NK-92 (cell line): ENCODE measurements around the gene PRSS27.

ENCODE experiments used
- DNase-seq: peaks from one replicate; lab custom pipeline; 2025; ENCODE audit not compliant: unreplicated experiment; lab: John Stamatoyannopoulos, UW

PRSS27 gene

DNA sequence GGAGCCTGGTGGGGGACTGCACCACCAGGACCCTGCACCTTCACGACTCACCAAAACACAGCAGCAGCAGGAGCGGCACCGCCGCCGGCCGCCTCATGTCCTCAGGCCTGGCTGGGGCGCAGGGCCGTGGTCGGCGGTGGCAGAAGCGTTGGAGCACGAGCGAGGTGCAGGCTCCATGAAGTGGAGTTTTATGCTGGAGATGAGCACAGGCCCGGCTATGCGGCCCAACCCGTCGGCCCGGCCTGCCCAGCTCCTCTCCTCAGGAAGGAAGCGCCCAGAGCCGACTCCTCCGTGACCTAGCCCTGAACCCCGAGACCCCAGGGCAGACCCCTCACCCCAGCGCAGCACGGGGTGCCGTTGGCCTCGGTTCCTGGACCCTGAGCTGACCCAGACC, at the start of gene PRSS27:
Gene PRSS27, minus strand, starts transcription at position 161 of the 394 bp plus-strand sequence. Its CDS starts 64 bp downstream, at position 97.
- DNase-seq = no peak

DNA sequence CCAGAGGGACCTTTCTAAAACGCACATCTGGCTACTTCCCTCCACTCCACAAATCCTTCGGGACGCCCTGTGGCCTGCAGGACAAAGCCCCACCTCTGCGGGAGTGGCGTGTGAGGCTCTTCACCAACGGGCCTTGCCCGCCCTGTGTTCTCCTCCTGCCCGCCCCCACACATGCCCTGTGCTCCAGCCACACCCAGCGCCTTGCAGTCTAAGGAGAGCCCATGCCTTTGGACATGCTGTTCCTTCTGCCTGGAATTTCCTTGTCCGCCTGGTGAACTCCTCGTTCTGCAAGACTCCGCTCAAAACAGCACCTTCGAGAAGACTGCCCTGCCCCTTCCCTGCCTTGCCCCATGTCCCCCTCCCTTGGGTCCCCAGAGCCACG, 49.6 kb upstream of the PRSS27 start:
- no peak for DNase-seq

DNA sequence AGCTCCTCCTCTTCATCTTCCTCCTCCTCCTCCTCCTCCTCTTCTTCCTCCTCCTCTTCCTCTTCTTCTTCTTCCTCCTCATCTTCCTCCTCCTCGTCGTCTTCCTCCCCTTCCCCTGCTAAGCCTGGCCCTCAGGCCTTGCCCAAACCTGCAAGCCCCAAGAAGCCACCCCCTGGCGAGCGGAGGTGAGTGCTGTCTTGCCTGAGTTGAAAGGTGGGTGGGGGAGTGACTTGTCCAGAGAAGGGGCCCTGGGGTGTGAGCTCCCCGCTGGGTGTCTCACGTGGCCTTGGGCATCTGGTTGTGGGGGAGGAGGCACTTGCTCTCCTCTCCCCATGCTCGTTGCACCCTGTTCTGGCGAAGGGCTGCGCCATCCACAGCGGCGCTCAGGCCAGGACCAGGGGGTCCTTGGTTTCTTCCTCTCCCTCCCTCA, 49.1 kb upstream of the PRSS27 start:
- no peak for DNase-seq

DNA sequence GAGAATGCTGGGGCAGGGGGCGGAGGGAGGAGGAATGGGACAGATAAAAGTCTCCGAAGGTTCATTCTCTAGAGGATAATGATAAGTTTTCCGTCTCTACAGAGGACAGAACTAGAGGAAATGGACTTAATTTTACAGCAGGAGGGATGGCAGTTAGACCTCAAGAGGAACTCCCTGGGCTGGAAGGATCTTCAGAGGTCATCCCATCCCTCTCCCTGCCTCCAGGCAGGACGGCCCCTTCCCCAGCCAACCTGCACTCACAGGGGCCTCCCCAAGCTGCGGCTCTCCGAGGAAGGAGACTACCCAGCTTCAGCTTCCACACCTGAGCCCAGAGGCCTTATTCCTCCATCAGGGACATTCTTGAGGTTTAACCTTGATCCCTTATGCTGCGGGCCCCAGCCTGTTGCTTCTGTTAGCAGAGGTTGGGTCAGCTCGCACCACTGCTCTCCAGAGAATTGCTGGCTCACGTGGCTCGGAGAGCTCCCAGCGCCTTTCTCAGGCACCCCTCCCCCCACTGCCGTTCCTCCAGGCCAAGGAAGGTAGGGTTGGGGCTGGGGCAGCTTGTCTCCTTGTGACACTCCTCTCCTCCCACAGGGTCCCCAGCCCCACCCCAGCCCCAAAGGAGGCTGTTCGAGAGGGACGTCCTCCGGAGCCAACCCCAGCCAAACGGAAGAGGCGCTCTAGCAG, 48.5 kb upstream of the PRSS27 start:
- no peak for DNase-seq

DNA sequence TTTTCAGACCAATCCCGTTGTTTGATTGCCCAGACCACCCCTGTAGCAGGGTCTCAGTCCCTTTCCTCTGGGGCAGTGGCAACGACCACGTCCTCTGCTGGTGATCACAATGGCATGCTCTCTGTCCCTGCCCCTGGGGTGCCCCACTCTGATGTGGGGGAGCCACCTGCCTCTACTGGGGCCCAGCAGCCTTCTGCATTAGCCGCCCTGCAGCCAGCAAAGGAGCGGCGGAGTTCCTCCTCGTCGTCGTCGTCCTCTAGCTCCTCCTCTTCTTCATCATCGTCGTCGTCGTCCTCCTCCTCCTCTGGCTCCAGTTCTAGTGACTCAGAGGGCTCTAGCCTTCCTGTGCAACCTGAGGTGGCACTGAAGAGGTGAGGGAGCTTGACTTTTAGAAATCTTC, 47.9 kb upstream of the PRSS27 start:
- no peak for DNase-seq

DNA sequence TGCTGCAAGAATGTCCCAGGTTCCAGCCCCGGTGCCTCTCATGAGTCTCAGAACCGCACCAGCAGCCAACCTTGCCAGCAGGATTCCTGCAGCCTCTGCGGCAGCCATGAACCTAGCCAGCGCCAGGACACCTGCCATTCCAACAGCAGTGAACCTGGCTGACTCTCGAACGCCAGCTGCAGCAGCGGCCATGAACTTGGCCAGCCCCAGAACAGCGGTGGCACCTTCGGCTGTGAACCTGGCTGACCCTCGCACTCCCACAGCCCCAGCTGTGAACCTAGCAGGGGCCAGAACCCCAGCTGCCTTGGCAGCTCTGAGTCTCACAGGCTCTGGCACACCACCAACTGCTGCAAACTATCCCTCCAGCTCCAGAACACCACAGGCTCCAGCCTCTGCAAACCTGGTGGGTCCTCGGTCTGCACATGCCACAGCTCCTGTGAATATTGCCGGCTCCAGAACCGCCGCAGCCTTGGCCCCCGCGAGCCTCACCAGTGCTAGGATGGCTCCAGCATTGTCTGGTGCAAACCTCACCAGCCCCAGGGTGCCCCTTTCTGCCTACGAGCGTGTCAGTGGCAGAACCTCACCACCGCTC, 47.2 kb upstream of the PRSS27 start:
- DNase-seq = no peak

DNA sequence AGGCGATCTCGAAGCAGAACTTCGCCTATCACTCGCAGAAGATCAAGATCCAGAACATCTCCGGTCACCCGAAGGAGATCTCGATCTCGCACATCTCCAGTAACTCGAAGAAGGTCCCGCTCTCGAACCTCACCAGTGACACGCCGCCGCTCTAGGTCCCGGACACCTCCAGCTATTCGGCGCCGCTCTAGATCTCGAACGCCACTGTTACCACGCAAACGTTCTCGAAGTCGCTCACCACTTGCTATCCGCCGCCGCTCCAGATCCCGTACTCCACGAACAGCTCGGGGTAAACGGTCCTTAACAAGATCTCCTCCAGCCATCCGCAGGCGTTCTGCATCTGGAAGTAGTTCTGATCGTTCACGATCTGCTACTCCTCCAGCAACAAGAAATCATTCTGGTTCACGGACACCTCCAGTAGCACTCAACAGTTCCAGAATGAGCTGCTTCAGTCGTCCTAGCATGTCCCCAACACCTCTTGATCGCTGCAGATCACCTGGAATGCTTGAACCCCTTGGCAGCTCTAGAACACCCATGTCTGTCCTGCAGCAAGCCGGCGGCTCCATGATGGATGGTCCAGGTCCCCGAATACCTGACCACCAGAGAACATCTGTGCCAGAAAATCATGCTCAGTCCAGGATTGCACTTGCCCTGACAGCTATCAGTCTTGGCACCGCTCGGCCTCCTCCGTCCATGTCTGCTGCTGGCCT, 46.6 kb upstream of the PRSS27 start:
- no peak for DNase-seq

DNA sequence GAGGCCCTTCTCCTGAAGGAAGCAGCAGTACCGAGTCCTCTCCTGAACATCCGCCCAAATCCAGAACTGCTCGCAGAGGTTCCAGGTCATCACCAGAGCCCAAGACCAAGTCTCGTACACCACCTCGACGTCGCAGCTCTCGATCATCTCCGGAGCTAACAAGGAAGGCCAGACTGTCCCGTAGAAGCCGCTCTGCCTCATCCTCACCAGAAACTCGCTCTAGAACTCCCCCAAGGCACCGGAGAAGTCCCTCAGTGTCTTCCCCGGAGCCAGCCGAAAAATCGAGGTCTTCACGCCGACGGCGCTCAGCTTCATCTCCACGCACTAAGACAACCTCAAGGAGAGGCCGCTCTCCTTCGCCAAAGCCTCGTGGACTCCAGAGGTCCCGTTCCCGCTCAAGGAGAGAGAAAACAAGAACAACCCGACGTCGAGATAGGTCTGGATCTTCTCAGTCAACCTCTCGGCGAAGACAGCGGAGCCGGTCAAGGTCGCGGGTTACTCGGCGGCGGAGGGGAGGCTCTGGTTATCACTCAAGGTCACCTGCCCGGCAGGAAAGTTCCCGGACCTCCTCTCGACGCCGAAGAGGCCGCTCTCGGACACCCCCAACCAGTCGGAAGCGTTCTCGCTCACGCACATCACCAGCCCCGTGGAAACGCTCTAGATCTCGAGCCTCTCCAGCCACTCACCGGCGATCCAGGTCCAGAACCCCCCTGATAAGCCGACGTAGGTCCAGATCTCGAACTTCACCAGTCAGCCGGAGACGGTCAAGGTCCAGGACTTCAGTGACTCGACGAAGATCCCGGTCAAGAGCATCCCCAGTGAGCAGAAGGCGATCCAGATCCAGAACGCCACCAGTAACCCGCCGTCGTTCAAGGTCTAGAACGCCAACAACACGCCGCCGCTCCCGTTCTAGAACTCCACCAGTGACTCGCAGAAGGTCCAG, 45.7 kb upstream of the PRSS27 start:
- no peak for DNase-seq

DNA sequence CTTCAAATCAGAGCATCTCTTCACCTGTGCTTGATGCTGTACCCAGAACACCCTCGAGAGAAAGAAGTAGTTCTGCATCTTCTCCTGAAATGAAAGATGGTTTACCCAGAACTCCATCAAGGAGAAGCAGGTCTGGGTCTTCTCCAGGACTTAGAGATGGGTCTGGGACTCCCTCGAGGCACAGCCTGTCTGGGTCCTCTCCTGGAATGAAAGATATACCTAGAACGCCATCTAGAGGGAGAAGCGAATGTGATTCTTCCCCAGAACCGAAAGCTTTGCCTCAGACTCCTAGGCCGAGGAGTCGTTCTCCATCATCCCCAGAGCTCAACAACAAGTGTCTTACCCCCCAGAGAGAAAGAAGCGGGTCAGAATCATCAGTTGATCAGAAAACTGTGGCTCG, 44.7 kb upstream of the PRSS27 start:
- DNase-seq = no peak

DNA sequence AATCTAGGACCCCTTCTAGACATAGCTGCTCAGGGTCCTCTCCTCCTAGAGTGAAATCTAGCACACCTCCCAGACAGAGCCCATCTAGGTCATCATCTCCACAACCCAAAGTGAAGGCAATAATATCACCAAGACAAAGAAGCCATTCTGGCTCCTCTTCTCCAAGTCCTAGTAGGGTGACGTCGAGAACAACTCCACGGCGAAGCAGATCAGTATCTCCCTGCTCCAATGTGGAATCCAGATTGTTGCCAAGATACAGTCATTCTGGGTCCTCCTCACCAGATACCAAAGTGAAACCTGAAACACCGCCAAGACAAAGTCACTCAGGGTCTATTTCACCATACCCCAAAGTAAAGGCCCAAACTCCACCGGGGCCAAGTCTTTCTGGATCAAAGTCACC, 43.1 kb upstream of the PRSS27 start:
- no peak for DNase-seq

DNA sequence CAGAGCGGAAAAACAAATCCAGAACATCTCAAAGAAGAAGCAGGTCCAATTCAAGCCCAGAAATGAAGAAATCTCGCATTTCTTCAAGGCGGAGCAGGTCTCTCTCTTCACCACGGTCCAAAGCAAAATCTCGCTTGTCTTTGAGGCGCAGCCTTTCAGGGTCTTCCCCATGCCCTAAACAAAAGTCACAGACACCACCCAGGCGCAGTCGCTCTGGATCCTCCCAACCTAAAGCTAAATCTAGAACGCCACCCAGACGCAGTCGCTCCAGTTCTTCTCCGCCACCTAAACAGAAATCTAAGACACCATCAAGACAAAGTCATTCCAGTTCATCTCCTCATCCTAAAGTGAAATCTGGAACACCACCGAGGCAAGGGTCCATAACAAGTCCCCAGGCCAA, 42.7 kb upstream of the PRSS27 start:
- DNase-seq = no peak

DNA sequence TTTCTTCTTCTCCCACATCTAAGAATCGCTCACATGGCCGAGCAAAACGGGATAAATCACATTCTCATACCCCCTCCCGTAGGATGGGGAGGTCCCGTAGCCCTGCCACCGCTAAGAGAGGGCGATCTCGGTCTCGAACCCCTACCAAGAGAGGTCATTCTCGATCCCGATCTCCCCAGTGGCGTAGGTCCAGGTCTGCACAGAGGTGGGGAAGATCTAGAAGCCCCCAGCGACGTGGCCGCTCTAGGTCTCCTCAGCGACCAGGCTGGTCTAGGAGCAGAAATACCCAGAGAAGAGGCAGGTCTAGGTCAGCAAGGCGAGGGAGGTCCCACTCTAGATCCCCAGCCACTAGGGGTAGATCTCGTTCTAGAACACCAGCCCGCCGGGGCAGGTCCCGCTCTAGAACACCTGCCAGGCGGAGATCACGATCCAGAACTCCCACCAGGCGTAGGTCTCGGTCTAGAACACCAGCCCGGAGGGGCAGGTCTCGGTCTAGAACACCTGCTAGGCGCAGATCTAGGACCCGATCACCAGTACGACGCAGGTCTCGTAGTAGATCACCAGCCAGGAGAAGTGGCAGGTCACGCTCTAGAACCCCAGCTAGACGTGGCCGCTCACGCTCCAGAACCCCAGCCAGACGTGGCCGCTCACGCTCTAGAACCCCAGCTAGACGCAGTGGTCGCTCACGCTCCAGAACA, 42.0 kb upstream of the PRSS27 start:
- no peak for DNase-seq

DNA sequence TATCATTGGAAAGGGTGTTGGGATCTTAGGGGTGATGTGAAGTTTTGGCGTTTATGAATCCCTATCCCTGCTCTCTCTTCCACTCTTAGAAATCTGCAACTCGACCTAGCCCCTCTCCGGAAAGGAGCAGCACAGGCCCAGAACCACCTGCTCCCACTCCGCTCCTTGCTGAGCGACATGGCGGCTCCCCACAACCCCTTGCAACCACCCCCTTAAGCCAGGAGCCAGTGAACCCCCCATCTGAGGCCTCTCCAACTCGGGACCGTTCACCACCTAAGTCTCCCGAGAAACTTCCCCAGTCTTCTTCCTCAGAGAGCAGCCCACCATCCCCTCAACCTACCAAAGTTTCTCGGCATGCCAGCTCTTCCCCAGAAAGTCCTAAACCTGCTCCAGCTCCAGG, 41.4 kb upstream of the PRSS27 start:
- no peak for DNase-seq

DNA sequence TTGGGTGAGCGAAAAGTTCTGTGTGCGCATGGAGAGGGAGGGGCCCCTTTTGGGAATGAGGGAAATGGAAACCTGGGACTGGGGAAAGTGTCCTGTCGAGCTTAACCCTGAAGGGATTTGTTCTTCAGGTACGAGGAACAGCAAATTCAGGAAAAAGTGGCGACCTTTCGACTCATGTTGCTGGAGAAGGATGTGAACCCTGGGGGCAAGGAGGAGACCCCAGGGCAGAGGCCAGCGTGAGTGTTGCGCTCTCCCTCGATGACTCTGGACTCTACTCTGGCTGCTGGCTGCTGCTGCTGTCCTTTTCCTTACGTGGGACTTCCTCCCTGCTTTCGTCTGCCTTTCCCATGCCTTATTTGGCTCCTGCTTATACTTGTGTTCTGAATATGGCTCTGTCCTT, 37.3 kb upstream of the PRSS27 start:
- DNase-seq = no peak

DNA sequence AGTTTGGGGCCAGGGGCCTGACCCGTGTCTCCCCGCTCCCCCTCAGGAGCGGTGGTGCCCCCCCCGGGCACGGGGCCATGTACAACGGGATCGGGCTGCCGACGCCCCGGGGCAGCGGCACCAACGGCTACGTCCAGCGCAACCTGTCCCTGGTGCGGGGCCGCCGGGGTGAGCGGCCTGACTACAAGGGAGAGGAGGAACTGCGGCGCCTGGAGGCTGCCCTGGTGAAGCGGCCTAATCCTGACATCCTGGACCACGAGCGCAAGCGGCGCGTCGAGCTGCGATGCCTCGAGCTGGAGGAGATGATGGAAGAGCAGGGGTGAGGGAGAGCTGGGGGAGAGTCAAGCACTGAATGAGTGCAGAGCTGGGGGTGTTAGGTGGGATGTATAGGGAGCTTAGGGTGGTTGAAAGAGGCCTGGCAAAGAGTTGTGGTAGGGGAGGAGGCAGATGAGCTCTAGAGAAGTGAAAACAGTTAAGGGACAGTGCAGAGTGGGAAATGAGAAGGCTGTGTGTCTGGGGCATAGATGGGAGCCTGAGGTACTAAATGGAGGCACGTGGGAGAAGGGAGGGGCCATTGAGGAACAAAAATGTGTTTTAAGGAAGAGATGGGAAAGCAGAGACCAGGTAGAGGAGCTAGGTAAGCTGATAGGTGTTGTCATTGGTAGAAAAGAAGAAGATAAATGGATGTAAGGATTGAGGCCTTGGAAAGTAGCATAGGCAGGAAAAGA, 36.4 kb upstream of the PRSS27 start:
- DNase-seq = no peak

DNA sequence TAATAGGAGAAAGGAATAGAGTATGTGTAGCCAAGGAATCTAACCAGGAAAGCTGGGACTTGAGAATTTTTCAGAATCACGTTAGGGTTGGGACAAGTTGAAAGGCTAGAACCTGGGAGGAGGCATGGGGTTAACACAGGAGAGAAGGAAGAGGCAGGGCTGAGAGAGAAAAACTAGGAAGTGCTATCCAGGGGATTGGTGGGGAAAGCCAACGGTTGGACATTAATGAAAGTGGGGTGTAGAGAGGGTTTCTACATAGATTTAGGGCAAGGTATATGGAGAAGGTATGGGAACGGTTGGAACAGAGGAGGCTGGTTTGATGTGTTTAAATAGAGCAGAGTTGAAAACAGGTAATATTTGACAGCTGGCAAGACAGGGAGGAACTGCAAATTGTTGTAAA, 35.1 kb upstream of the PRSS27 start:
- no peak for DNase-seq

DNA sequence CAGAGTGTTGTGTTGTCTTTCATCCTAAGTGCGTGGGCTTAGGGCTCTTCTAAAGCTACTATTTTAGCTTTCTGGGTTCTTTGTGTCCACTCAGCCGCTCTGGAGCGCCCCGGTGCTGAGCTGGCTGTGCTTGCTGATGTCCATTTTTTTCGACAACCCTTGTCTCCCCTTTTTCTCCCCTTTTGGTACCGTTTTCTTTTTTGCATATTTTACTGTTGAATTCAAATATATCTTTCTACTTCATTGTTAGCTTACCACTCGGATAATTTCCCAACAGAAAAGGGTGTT, 33.7 kb upstream of the PRSS27 start:
- DNase-seq = no peak

DNA sequence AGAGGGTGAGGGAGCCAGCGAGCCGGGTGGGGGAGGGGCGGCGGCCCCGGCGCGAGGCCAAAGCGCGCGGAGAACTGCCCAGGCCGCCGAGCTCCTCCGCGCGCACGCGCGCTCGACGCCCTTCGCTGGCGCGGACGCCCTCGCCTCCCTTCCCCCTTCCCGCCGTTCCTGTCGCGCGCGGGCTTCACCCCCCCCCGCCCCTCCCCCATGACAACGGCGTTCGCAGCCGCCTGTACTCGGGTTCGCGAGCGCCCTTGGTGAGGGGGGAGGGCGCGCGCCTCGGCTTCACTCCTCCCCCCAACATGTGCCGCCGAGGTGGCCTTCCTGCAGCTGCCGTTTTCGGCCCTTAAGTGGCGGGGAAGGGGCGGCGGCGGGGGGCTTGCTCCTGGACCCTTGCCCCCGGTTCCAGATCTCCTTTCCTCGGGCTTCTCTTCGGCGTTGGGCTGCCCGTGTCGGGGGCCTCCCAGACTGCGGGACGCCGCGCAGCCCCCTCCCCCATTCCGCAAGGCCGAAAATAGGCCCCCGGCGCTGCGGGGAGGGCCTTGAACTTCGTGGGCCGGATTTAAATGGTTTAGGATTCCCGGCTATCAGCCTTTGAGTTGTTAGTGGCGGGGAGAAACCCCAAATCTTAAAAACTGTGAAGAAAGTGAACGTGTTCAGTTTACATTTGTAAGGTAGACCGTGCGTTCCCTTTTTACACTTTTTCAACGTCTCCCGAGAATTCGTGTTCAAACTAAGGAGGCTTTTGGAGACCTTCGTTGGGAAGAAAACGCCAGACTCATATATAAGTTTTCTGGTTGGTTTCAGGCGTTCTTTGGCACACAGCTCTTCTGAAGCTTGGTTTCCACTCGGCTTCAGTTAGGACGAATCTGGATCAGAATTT, 33.1 kb upstream of the PRSS27 start:
- DNase-seq = no peak
